OCI-LY7 (cell line): Measurements from ENCODE around the gene C9orf50. TPM values are rescaled to one million over a fixed set of nuclear protein-coding genes. Genes with fewer than 3 reads are reported as not detected.

ENCODE experiments used
- BruUV-seq: library from RNA; stranded (reverse); fragments of 400-500 nt; replicated peaks from 2 replicates; lab custom pipeline; 2021; lab: Mats Ljungman, UMichigan
- CTCF ChIA-PET: fragments of 300-600 bp; sonication (Branson Sonifier 250); formaldehyde crosslinking; loops from one replicate; lab custom pipeline; 2022; ENCODE audit warnings: antibody characterized with exemption; ENCODE audit not compliant: unreplicated experiment; lab: Charles Lee
- POLR2A ChIA-PET: fragments of 300-600 bp; sonication (Branson Sonifier 250); formaldehyde crosslinking; loops from one replicate; lab custom pipeline; 2022; ENCODE audit warnings: antibody characterized with exemption; lab: Charles Lee
- DNase-seq: peaks from one replicate; pipeline ENCODE4 v3.0.0-alpha.2; 2015; ENCODE audit warnings: low spot score
- H2AFZ ChIP-seq: fragments of 200-600 bp; sonication (generic), shearing (Covaris generic); 2 replicates; pipeline ENCODE4 v1.6.1; 2014; ENCODE audit warnings: mild to moderate bottlenecking, antibody characterized with exemption, low read length, moderate library complexity
- H3K27ac ChIP-seq: fragments of 200-600 bp; sonication (generic); 2 replicates; pipeline ENCODE4 v1.5.1; 2014; ENCODE audit warnings: mixed run types, low read depth, mild to moderate bottlenecking, moderate library complexity, low read length, inconsistent platforms; ENCODE audit not compliant: poor library complexity, severe bottlenecking
- H3K36me3 ChIP-seq: fragments of 200-600 bp; sonication (generic); 2 replicates; pipeline ENCODE4 v1.6.1; 2014; ENCODE audit warnings: mild to moderate bottlenecking, antibody characterized with exemption, low read length, moderate library complexity, mixed read lengths; ENCODE audit not compliant: insufficient read depth
- H3K4me1 ChIP-seq: fragments of 200-600 bp; sonication (generic); 2 replicates; pipeline ENCODE4 v1.5.1; 2014; ENCODE audit warnings: mild to moderate bottlenecking, low read length; ENCODE audit not compliant: insufficient read depth, poor library complexity, severe bottlenecking
- H3K4me2 ChIP-seq: fragments of 200-600 bp; sonication (generic); 2 replicates; pipeline ENCODE4 v1.6.1; 2014; ENCODE audit warnings: mild to moderate bottlenecking, low read length
- H3K4me3 ChIP-seq: fragments of 200-600 bp; sonication (generic); 2 replicates; pipeline ENCODE4 v1.5.1; 2014; ENCODE audit warnings: mild to moderate bottlenecking, low read depth, low read length; ENCODE audit not compliant: poor library complexity, severe bottlenecking
- H3K79me2 ChIP-seq: fragments of 200-600 bp; sonication (generic); 2 replicates; pipeline ENCODE4 v1.6.1; 2016; ENCODE audit warnings: low read depth, mild to moderate bottlenecking, low read length, moderate library complexity, mixed read lengths; ENCODE audit not compliant: insufficient read depth
- H3K9me2 ChIP-seq: fragments of 200-600 bp; sonication (generic); 2 replicates; pipeline ENCODE4 v1.6.1; 2016; ENCODE audit warnings: mild to moderate bottlenecking, low read length, mixed read lengths; ENCODE audit not compliant: insufficient read depth
- H3K9me3 ChIP-seq: fragments of 200-600 bp; sonication (generic); 2 replicates; pipeline ENCODE4 v1.6.1; 2014; ENCODE audit warnings: mild to moderate bottlenecking, mixed run types, low read length, mixed read lengths
- H4K20me1 ChIP-seq: fragments of 200-600 bp; sonication (generic); 2 replicates; pipeline ENCODE4 v1.6.1; 2014; ENCODE audit warnings: mild to moderate bottlenecking, antibody characterized with exemption, low read length, moderate library complexity, mixed read lengths; ENCODE audit not compliant: insufficient read depth
- EZH2phosphoT487 ChIP-seq: fragments of 200-600 bp; sonication (generic); IDR thresholded peaks from 2 replicates; pipeline ENCODE4 v1.6.1; 2018; ENCODE audit warnings: low read depth, borderline replicate concordance, mild to moderate bottlenecking, mixed run types, antibody characterized with exemption, low read length, moderate library complexity, mixed read lengths
- intact Hi-C: fragments of 100-400 bp; cut with micrococcal nuclease; formaldehyde crosslinking; loops from one replicate; pipeline ENCODE4 v1.10.0; 2022; ENCODE audit not compliant: unreplicated experiment
- total RNA-seq, 2 experiments: library from RNA; depleted of rRNA in 1 of 2; stranded (reverse); fragments of >200 nt in 1 of 2; shearing (Covaris generic) in 1 of 2; gene quantifications; 2 replicates each; pipeline ENCODE4 v1.2.3, GENCODE V29; 2014 to 2022
- TF ChIP-seq, protein P1 (sequence below): fragments of 200-600 bp; sonication (generic); conservative IDR thresholded peaks from 2 replicates; pipeline ENCODE4 v1.5.1; 2014; ENCODE audit warnings: mild to moderate bottlenecking, antibody characterized with exemption, low read length, moderate library complexity, mixed read lengths

C9orf50 gene
- total RNA-seq, 2 experiments from 2014 or later, result not detected

DNA sequence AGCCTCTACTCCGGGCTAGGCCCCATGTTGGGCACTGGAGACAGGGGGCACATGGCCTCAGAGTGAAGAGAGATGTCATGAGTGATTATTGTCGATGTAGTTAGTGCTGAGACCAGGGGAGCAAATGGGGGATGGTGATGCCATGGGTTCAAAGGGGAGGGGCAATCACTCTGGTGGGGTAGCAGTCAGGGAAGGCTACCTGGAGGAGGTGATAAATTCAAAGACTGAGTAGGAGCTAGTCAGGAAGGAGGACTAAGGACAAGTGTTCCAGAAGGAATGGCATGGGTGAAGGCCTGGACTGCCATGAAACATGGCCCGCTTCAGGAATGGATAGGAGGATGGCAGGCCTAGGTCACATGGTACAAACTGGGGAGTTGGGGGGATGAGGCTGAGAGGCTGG lies 41.6 kb downstream of the C9orf50 start:
- CTCF ChIA-PET, result interaction anchor here (0.5 kb wide), 1 partner anchor 145 kb away, joined by 5 read pairs; no protein-coding TSS in a partner anchor
- Histone ChIP-seq H4K20me1 (no peaks in the 10 kb centered on the region), H3K4me3 (no peak overlapping the region), H3K4me2 (0 out of 2 replicates have a peak overlapping the region, but pooled peaks have one; percentile 69), H3K4me1 (peaks cover 46% of the 10 kb centered on the region), H3K79me2 (no peaks in the 10 kb centered on the region), H3K9me3 (no peaks in the 10 kb centered on the region), H2AFZ (no peak overlapping the region), H3K27ac (no peak overlapping the region), H3K9me2 (no peaks in the 10 kb centered on the region), H3K36me3 (no peaks in the 10 kb centered on the region)
- intact Hi-C loops, result no loop called here
- DNase-seq, result no peak
- BruUV-seq, result no TSS peak
- POLR2A ChIA-PET, result interaction anchor here (1.0 kb wide), 1 partner anchor 120 kb away, joined by 3 read pairs; no protein-coding TSS in a partner anchor
- TF ChIP-seq, protein P1, sequence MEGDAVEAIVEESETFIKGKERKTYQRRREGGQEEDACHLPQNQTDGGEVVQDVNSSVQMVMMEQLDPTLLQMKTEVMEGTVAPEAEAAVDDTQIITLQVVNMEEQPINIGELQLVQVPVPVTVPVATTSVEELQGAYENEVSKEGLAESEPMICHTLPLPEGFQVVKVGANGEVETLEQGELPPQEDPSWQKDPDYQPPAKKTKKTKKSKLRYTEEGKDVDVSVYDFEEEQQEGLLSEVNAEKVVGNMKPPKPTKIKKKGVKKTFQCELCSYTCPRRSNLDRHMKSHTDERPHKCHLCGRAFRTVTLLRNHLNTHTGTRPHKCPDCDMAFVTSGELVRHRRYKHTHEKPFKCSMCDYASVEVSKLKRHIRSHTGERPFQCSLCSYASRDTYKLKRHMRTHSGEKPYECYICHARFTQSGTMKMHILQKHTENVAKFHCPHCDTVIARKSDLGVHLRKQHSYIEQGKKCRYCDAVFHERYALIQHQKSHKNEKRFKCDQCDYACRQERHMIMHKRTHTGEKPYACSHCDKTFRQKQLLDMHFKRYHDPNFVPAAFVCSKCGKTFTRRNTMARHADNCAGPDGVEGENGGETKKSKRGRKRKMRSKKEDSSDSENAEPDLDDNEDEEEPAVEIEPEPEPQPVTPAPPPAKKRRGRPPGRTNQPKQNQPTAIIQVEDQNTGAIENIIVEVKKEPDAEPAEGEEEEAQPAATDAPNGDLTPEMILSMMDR, result no peak
- TF ChIP-seq EZH2phosphoT487, result no peak

DNA sequence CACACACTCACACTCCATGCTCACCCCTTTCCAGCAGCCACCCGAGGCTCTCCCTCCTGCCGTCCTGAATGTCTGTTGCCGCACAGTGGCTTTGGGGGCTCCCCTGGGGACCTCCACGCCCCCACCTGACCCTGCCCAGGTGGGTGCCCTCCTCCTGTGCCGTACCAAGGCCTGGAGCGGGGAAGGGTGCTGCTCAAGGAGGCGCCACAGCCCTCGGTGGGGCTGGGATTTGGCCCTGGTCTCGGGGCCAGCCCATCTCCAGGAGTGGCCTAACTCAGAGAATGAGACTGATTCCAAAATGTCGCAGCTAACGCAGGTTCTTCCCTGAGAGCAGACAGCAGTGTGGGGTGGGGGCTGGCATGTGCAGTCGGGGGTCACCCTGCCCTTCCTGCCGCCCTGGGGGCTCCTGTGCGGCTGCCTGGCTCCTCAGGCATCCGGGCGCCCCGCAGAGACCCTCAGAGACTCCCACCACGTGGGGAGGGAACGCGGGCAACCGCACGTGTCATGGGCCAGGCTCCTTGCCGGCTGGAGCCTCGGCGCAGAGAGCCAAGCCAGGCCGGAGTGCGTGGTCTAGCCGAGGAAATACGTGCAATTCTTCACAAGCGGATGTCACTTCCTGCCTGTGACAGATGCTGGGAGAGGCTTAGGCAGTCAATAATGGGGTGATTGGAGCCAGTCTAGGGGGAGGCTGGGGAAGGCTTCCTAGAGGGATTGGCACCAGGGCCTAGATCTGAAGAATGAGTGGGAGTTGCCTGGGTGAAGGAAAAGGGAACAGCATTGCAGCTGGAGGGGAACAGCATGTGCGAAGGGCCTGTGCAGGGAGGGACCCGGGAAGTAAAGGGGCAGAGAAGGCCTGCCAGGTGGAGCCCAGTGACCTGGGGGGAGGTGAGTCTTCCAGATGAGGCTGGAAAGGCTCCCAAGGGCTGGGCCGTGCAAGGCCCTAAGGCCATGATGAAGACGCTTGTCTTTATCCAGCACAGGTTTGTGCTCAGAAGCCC lies 44.1 kb downstream of the C9orf50 start:
- Histone ChIP-seq H3K27ac (no peak overlapping the region), H3K36me3 (no peaks in the 10 kb centered on the region), H3K79me2 (no peaks in the 10 kb centered on the region), H3K9me3 (no peaks in the 10 kb centered on the region), H4K20me1 (no peaks in the 10 kb centered on the region), H3K9me2 (no peaks in the 10 kb centered on the region), H3K4me1 (peaks cover 25% of the 10 kb centered on the region), H2AFZ (no peak overlapping the region), H3K4me3 (no peak overlapping the region), H3K4me2 (no peak overlapping the region)
- TF ChIP-seq, protein P1, result no peak
- no peak for TF ChIP-seq EZH2phosphoT487
- CTCF ChIA-PET, result no interaction called here
- POLR2A ChIA-PET, result no interaction called here
- BruUV-seq, result no TSS peak
- intact Hi-C loops, result no loop called here
- DNase-seq, result no peak
